HepG2 (cell line): ENCODE data around the gene SGSH. TPM values are rescaled to one million over a fixed set of nuclear protein-coding genes. Genes with fewer than 3 reads are reported as not detected.

Experiments
- BCL3 ChIP-seq: sonication (generic); formaldehyde crosslinking; IDR thresholded peaks from 2 replicates; pipeline ENCODE4 v1.5.1; 2020; ENCODE audit warnings: mild to moderate bottlenecking, missing genetic modification reagents, moderate library complexity
- BCL6 ChIP-seq: IDR thresholded peaks from 2 replicates; pipeline ENCODE4 v1.6.1; 2016; ENCODE audit warnings: missing genetic modification reagents, missing compliant biosample characterization
- CBX2 ChIP-seq, 2 experiments: fragments of 200-600 bp in 1 of 2; sonication (generic); formaldehyde crosslinking in 1 of 2; IDR thresholded peaks; 2 replicates each; pipeline versions ENCODE4 v1.7.0 to v1.8.1; 2018 to 2022; ENCODE audit warnings: low read depth in 2 of 2, low read length in 1 of 2, mild to moderate bottlenecking in 1 of 2, missing genetic modification reagents in 1 of 2
- ELF3 ChIP-seq: IDR thresholded peaks from 2 replicates; pipeline ENCODE4 v1.6.1; 2016; ENCODE audit warnings: missing genetic modification reagents, missing compliant biosample characterization
- HMGXB4 ChIP-seq, 2 experiments: sonication (generic) in 1 of 2; formaldehyde crosslinking in 1 of 2; IDR thresholded peaks; 2 replicates each; pipeline versions ENCODE4 v1.4.0 to v1.6.1; 2018 to 2020; ENCODE audit warnings: missing genetic modification reagents in 2 of 2, borderline replicate concordance in 1 of 2, low read depth in 1 of 2, mild to moderate bottlenecking in 1 of 2, missing biosample characterization in 1 of 2
- ZNF644 ChIP-seq: IDR thresholded peaks from 2 replicates; pipeline ENCODE4 v1.6.1; 2016; ENCODE audit warnings: low read depth
- polyA plus RNA-seq, 8 experiments: library from polyadenylated mRNA; depleted of rRNA in 3 of 8; stranded (reverse) in 7 of 8; unstranded in 1 of 8; fragments of >200 nt; fragmentation: Illumina TruSeq in 4 of 8; extraction: Trizol in 4 of 8; gene quantifications; 2 replicates each; pipeline versions ENCODE4 v1.2.1 to v1.2.3, GENCODE V29; 2011 to 2016; ENCODE audit warnings: low read depth in 4 of 8, missing spikeins in 1 of 8, mixed read lengths in 1 of 8; ENCODE audit not compliant: insufficient read depth in 1 of 8
- total RNA-seq, 5 experiments: library from RNA; depleted of rRNA; stranded (reverse); fragments of >200 nt; fragmentation: Illumina TruSeq; extraction: Trizol; gene quantifications; 2 replicates each; pipeline ENCODE4 v1.2.3, GENCODE V29; 2016; ENCODE audit warnings: low read depth in 1 of 5

SGSH gene
- total and polyA plus RNA-seq, 2 of the 13 experiments (the other 11 are each of a cell fraction or from before 2014, with no cell fraction given): 12.2 to 17.6 TPM

GRCh38 chr17:80254396-80255251, 34.5 kb upstream of the SGSH start (continued):
- TF ChIP-seq BCL3 (CRISPR knock-in tag) (peak; percentile 60; the same call in 1 of the 2 replicates), ELF3 (peak; percentile 57; the same call in 1 of the 2 replicates), CBX2 (IDR thresholded peaks at IDR 0.05; ENCODE audit: low read depth, low read length) (no peak), CBX2 (CRISPR knock-in tag; IDR thresholded peaks at IDR 0.05; ENCODE audit: low read depth) (no peak), ZNF644 (0 out of 2 replicates have a peak, but pooled peaks have one; percentile 29), BCL6 (CRISPR knock-in tag) (peak; percentile 66), HMGXB4 (CRISPR knock-in tag; IDR thresholded peaks at IDR 0.05; ENCODE audit: borderline replicate concordance in 1 of 2, low read depth in 1 of 2) (0 out of 4 replicates have a peak, but pooled peaks of 1 of the 2 experiments have one; percentile 25)
